ENCODE measurements around the gene USO1.
"Not testable (repeated sequence)": the region's sequence is repeated elsewhere in the genome, so short reads cannot be mapped to it uniquely, and the experiment has no call there.

USO1 gene

DNA sequence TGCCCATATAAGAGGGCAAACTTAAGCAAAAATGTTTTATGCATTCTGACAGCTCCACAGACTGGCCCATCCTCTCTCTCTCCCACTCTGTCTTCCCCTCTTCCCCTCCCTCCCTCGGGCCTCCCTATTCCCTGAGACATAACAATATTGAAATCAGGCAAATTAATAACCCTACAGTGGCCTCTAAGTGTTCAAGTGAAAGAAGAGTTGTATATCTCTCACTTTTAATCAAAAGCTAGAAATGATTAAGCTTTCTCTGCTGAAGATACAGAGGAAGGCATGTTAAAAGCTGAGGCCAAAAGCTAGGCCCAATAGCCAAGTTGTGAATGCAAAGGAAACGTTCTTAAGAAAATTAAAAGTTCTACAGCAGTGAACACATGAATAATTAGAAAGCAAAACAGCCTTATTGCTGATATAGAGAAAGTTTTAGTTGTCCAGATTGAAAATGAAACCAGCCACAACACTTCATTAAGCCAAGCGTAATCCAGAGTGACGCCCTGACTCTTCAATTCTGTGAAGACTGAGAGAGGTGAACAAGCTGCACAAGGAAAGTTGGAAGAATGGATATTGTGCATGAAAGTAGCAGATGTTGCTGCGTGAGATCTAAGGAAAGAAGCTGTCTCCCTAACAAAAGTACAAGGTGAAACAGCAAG lies 54.9 kb downstream of the USO1 start:
- DNase-seq: no peak

- no peak for DNase-seq
These were observed 56.9 kb downstream of the USO1 start for GRCh38 chr4:75781305-75781704.

GRCh38 chr4:75786526-75786925 lies 62.1 kb downstream of the USO1 start:
- DNase-seq: no peak

DNA sequence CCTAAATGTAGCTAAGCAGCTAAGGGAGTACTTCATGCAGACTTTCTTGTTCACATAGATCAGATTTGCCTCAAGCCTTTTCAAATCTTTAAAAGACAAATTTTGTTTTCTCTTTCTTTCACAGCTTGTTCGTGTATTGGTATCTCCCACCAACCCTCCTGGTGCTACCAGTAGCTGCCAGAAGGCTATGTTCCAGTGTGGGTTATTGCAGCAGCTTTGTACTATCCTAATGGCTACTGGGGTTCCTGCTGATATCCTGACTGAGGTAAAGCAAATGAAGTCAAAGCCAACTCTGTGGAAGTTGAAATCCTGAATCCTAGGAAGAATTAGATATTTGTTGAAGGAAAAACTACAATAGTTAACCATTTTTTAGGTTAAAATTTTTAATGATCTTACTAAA lies 62.6 kb downstream of the USO1 start:
- no peak for DNase-seq

DNA sequence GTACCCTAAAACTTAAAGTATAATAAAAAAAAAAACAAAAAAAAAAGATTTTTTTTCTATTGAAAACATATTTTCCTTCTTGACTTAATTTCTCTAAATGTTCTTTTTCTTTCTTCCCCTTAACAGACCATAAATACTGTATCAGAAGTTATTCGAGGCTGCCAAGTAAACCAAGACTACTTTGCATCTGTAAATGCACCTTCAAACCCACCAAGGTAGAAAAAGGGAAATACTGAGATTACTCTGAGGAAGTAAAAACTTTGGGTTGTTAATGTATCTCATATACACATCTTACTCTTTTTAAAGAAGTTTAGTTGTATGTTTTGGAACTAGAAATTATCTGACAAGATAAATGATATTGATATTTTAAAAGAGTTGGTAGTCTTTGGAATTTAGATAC lies 65.6 kb downstream of the USO1 start:
- DNase-seq: no peak

DNA sequence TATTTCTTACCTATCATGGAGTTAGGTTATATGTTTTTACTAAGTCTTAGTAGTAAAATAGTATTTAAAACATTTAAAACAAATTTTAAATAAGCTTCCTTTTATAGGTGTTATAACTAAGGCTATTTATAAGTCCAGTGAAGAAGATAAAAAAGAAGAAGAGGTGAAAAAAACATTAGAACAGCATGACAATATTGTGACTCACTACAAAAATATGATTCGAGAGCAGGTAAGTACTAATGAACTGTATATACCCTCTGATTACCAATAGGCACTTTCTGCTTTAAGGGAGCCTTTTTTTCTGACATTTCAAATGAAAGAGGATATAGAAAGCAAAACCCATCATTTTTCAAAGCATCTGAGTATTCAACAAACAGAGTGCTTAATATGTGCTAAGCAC lies 76.6 kb downstream of the USO1 start:
- DNase-seq: no peak

DNA sequence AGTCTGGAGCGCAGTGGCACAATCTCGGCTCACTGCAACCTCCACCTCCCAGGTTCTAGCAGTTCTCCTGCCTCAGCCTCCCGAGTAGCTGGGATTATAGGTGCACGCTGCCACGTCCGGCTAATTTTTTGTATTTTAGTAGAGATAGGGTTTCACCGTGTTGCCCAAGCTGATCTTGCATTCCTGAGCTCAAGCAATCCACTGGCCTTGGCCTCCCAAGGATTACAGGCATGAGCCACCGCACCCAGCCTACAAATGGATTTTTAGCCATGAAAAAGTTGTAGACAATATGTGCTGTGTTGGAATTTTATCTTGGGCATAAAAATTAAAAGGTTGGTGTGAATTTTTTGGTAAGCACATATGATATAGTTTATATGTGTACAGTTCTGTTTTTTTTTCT lies 81.7 kb downstream of the USO1 start:
- DNase-seq: not testable (repeated sequence)

DNA sequence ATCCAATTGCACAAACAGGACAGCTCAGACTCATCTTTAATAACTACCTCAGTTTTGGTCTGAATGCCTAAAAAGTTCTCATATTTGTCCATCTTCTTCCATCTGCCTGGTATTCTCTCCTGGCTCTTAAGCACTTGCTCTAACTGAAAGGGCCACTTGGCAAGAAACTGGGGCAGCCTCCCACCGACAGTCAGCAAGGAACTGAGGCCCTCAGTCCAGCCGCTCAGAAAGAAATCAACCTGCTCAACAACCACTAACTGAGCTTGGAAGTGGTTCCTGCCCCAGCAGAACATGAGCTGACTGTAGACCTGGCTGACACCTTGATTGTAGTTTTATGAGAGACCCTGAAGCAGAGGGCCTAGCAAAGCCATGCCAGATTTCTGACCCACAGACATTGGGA lies 93.5 kb downstream of the USO1 start:
- DNase-seq: no peak

GRCh38 chr4:75819121-75819520 lies 94.7 kb downstream of the USO1 start:
- no peak for DNase-seq

GRCh38 chr4:75820197-75820596 lies 95.8 kb downstream of the USO1 start:
- no peak for DNase-seq

- no peak for DNase-seq
These were observed 96.3 kb downstream of the USO1 start for GRCh38 chr4:75820676-75821075.

- no peak for DNase-seq
These were observed 96.8 kb downstream of the USO1 start for GRCh38 chr4:75821216-75821615.

DNA sequence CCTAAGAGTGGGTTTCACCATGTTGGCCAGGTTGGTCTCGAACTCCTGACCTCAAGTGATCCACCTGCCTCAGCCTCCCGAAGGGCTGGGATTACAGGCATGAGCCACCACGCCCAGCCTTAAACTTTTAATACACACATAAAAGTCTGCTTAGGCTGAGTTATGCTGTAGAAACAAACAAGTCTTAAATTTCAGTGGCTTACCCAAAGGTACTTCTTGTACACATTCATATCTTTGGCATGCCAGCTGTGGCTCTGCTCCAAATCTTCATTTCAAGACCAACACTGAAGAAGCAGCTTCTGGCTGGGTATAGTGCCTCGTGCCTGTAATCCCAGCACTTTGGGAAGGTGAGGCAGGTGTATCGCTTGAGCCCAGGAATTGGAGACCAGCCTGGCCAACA lies 97.6 kb downstream of the USO1 start:
- DNase-seq: no peak

DNA sequence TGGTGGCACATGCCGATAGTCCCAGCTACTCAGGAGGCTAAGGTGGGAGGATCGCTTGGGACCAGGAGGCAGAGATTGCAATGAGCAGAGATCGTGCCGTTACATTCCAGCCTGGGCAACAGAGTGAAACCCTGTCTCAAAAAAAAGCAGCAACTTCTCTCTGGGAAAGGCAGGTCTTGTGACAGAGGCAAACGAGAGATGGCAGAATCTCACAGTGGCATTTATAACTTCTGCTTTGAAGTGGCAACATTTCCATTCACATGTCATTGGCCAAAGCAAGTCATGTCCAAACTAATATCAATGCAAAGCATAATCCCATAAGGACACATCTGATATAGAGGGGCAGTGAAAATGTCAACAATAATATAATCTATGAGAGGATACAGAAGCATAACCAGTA lies 98.0 kb downstream of the USO1 start:
- DNase-seq: no peak

- DNase-seq: no peak
These were observed 99.4 kb downstream of the USO1 start for GRCh38 chr4:75823812-75824211.

DNA sequence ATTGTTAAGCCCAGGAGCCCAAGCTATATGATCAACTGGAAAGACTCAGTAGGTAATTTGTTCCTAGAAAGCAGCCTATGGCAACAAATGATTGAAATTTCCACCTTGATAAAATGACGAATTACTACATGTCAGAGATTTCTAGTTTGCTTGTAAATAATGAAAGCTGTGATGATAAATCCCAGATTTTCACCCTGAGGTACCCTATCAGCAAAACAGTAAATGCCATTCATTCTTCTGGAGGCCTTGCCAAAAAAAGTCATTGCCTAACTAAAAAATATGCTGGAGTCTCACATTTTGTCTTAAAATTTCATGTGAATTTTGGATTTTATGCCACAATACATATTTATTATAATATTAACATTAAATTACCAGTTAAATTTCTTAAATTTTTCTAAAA lies 106.5 kb downstream of the USO1 start:
- no peak for DNase-seq

DNA sequence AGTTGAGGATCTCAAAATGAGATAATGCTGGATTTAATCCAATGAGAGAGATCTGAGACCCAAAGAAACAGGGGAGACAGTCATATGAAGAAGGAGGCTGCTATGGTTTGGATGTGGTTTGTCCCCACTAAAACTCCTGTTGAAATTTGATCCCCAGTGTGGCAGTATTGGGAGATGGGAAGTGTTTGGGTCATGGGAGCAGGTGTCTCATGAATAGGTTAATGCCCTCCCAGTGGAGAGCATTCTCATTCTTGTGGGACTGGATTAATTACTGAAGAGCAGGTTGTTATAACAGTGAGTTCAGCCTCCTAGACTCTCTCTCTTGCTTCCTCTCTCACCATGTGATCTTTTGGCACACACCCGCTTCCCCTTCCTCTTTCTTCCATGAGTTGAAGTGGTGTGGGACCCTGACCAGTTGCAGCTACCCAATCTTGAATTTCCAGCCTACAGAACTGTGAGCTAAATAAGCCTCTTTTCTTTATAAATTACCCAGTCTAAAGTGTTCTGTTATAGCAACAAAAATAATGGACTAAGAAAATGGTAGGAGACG lies 107.6 kb downstream of the USO1 start:
- DNase-seq: no peak

- no peak for DNase-seq
These were observed 109.9 kb downstream of the USO1 start for GRCh38 chr4:75834095-75834771.

DNA sequence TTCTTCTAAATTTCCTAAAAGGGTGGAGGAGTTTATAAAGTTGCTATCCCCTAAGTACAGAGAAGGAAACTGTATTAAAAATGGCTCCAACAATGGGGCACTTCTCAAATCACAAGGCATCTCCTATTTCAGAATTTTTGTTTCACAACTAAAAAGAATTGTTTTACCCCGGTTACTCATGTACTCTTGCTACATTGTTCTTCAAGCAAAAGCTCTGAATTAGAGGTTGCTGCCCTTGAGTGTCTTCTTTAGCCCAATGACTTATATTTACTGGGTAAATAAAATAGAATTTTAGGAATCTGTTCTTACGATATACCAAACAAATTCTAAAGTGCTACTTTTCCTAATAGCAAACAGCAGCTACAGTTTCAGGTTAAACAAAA lies 110.4 kb downstream of the USO1 start:
- no peak for DNase-seq

GRCh38 chr4:75841641-75842520 lies 117.5 kb downstream of the USO1 start:
- no peak for DNase-seq

DNA sequence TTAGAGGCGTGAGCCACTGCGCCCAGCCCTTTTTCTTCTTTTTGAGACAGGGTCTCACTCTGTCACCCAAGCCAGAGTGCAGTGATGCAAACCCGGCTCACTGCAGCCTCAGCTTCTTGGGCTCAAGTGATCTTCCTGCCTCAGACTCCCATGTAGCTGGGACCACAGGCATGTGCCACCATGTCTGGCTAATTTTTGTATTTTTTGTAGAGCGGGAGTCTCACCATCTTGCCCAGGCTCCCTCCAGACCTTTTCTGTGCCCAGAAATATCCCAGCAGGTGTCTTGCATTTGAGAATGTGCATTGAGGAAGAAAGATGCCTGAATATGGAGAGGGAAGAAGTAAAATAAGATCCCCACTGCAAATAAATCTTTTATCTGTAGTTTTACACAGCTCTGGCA lies 119.2 kb downstream of the USO1 start:
- DNase-seq: no peak

GRCh38 chr4:75844151-75844662 lies 119.8 kb downstream of the USO1 start:
- no peak for DNase-seq

DNA sequence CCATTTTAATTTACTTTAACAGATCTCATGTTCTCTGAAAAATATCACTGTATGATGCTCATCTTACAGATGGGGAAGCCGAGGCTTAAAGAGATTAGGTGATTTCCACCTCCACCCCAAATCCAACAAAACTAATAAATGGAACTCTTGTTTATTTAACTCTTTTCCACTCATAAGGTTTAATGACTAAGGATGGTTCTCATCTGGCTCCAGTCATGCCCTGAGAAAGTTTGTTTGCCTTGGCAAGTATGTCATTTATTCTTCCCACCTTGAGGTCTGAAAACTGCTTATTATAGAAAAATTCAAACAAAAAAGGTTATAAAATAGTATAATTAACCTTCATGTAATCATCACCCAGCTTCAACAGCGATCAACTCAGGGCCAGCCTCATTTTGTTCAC lies 121.6 kb downstream of the USO1 start:
- no peak for DNase-seq
